K562 (cell line): ENCODE measurements around the gene ATP8B2. TPM values are rescaled to one million over a fixed set of nuclear protein-coding genes. Genes with fewer than 3 reads are reported as not detected.

Experiments used
- ARID4B ChIP-seq: sonication (generic); formaldehyde crosslinking; IDR thresholded peaks from 2 replicates; pipeline ENCODE4 v1.8.0; 2022; ENCODE audit warnings: mild to moderate bottlenecking, missing genetic modification reagents
- BMI1 ChIP-seq: fragments of 150-350 bp; IDR thresholded peaks from 2 replicates; pipeline ENCODE4 v1.6.1; 2014; ENCODE audit warnings: low read length
- CBFA2T3 ChIP-seq: fragments of 450-650 bp; IDR thresholded peaks from 2 replicates; pipeline ENCODE4 v1.6.1; 2017
- CHD2 ChIP-seq: IDR thresholded peaks from 2 replicates; pipeline ENCODE4 v1.6.1; 2011; ENCODE audit warnings: low read depth, low read length
- ETV1 ChIP-seq: fragments of 450-650 bp; conservative IDR thresholded peaks from 2 replicates; pipeline ENCODE4 v1.6.1; 2016; ENCODE audit warnings: missing genetic modification characterization, control low read depth, low read depth, missing compliant biosample characterization
- ETV5 ChIP-seq: sonication (generic); formaldehyde crosslinking; IDR thresholded peaks from 2 replicates; pipeline ENCODE4 v1.4.0; 2020; ENCODE audit warnings: low read depth, mild to moderate bottlenecking, missing genetic modification reagents
- FOXM1 ChIP-seq, 2 experiments: fragments of 450-650 bp in 1 of 2; sonication (generic) in 1 of 2; formaldehyde crosslinking in 1 of 2; IDR thresholded peaks; 2 replicates each; pipeline versions ENCODE4 v1.6.1 to v1.9.0; 2017 to 2022; ENCODE audit warnings: low read depth in 2 of 2, mild to moderate bottlenecking in 2 of 2, missing genetic modification reagents in 1 of 2, moderate library complexity in 1 of 2
- HNRNPH1 ChIP-seq: fragments of 200-400 bp; formaldehyde crosslinking; optimal IDR thresholded peaks from 2 replicates; pipeline ENCODE3; 2017; ENCODE audit warnings: low read depth, mild to moderate bottlenecking, low read length, moderate library complexity
- HNRNPL ChIP-seq: fragments of 200-400 bp; formaldehyde crosslinking; IDR thresholded peaks from 2 replicates; pipeline ENCODE4 v1.6.1; 2017; ENCODE audit warnings: low read depth, mild to moderate bottlenecking, low read length
- JUNB ChIP-seq: fragments of 450-650 bp; formaldehyde crosslinking; conservative IDR thresholded peaks from 2 replicates; pipeline ENCODE4 v1.4.0; 2020; ENCODE audit warnings: mild to moderate bottlenecking
- KLF13 ChIP-seq: fragments of 450-650 bp; IDR thresholded peaks from 2 replicates; pipeline ENCODE4 v1.6.1; 2016; ENCODE audit warnings: missing genetic modification characterization, low read depth, mild to moderate bottlenecking, missing compliant biosample characterization, moderate library complexity, borderline replicate concordance
- LEF1 ChIP-seq: fragments of 450-650 bp; IDR thresholded peaks from 2 replicates; pipeline ENCODE4 v1.6.1; 2016; ENCODE audit warnings: mild to moderate bottlenecking
- MAZ ChIP-seq, 2 experiments: fragments of 450-650 bp in 1 of 2; sonication (generic) in 1 of 2; formaldehyde crosslinking; IDR thresholded peaks in 1 of 2; conservative IDR thresholded peaks in 1 of 2; 2 replicates each; pipeline versions ENCODE4 v1.4.0 to v1.5.0; 2020; ENCODE audit warnings: mild to moderate bottlenecking in 1 of 2, missing genetic modification reagents in 1 of 2
- MCM3 ChIP-seq: fragments of 450-650 bp; IDR thresholded peaks from 2 replicates; pipeline ENCODE4 v1.6.1; 2016
- NR2C2 ChIP-seq, 2 experiments: fragments of 200-800 bp in 1 of 2; sonication (Bioruptor generic) in 1 of 2; sonication (generic) in 1 of 2; formaldehyde crosslinking in 1 of 2; IDR thresholded peaks; 2 replicates each; pipeline versions ENCODE4 v1.6.1 to v1.8.0; 2016 to 2022; ENCODE audit warnings: mild to moderate bottlenecking in 1 of 2, missing compliant biosample characterization in 1 of 2, missing genetic modification characterization in 1 of 2, missing genetic modification reagents in 1 of 2
- NR4A1 ChIP-seq, 2 experiments: fragments of 250-450 bp in 1 of 2; fragments of 450-650 bp in 1 of 2; sonication (Bioruptor Pico) in 1 of 2; IDR thresholded peaks; 2 replicates each; pipeline versions ENCODE4 v1.4.0 to v1.6.1; 2016 to 2020; ENCODE audit warnings: mild to moderate bottlenecking in 2 of 2, missing compliant biosample characterization in 1 of 2, missing genetic modification characterization in 1 of 2, moderate library complexity in 1 of 2
- NUFIP1 ChIP-seq: fragments of 450-650 bp; IDR thresholded peaks from 2 replicates; pipeline ENCODE4 v1.6.1; 2018; ENCODE audit not compliant: partially characterized antibody
- PHB2 ChIP-seq: fragments of 450-650 bp; IDR thresholded peaks from 2 replicates; pipeline ENCODE4 v1.6.1; 2017; ENCODE audit warnings: low read depth
- TCF3 ChIP-seq: sonication (generic); formaldehyde crosslinking; IDR thresholded peaks from 2 replicates; pipeline ENCODE4 v1.4.0; 2020; ENCODE audit warnings: mild to moderate bottlenecking, missing genetic modification reagents
- TSC22D4 ChIP-seq: fragments of 450-650 bp; IDR thresholded peaks from 2 replicates; pipeline ENCODE4 v1.6.1; 2016; ENCODE audit warnings: missing genetic modification characterization, missing biosample characterization, control low read depth
- XRCC4 ChIP-seq: IDR thresholded peaks from one replicate; pipeline ENCODE4 v1.6.1; 2011; ENCODE audit not compliant: insufficient read depth, insufficient read length; ENCODE audit errors: extremely low read depth
- ZBTB8A ChIP-seq: fragments of 450-650 bp; IDR thresholded peaks from 2 replicates; pipeline ENCODE4 v1.6.1; 2018; ENCODE audit warnings: mild to moderate bottlenecking, moderate library complexity; ENCODE audit not compliant: partially characterized antibody
- ZKSCAN3 ChIP-seq: fragments of 250-450 bp; sonication (Bioruptor Pico); IDR thresholded peaks from 2 replicates; pipeline ENCODE4 v1.4.0; 2020
- ZNF551 ChIP-seq: fragments of 250-450 bp; sonication (Bioruptor Pico); IDR thresholded peaks from 2 replicates; pipeline ENCODE4 v1.5.0; 2021; ENCODE audit warnings: mild to moderate bottlenecking, moderate library complexity
- ZNF778 ChIP-seq: fragments of 450-650 bp; formaldehyde crosslinking; IDR thresholded peaks from 2 replicates; pipeline ENCODE4 v1.4.0; 2020; ENCODE audit warnings: mild to moderate bottlenecking, moderate library complexity
- polyA plus RNA-seq, 8 experiments: library from polyadenylated mRNA; depleted of rRNA in 4 of 8; stranded (reverse) in 5 of 8; unstranded in 3 of 8; fragments of >200 nt; fragmentation: Nextera tagmentation in 2 of 8; fragmentation: Illumina TruSeq in 1 of 8; extraction: Ambion mirVana in 2 of 8; extraction: Trizol in 1 of 8; gene quantifications; 2 replicates each; pipeline versions ENCODE4 v1.2.1 to v1.2.3, GENCODE V29; 2011 to 2014; ENCODE audit warnings: inconsistent platforms in 1 of 8, missing spikeins in 1 of 8
- total RNA-seq, 7 experiments: library from RNA; depleted of rRNA in 6 of 7; stranded (reverse); fragments of >200 nt in 6 of 7; fragmentation: Illumina TruSeq in 2 of 7; extraction: Trizol in 2 of 7; gene quantifications; 2 replicates each; pipeline versions ENCODE4 v1.2.1 to v1.2.3, GENCODE V29; 2011 to 2021; ENCODE audit warnings: low replicate concordance in 1 of 7
- TF ChIP-seq, protein P1 (sequence below): fragments of 450-650 bp; IDR thresholded peaks from 2 replicates; pipeline ENCODE4 v1.6.1; 2014; ENCODE audit warnings: low read depth, mild to moderate bottlenecking, moderate library complexity, borderline replicate concordance

ATP8B2 gene
- total and polyA plus RNA-seq, 9 of the 15 experiments (the other 6 are each of a cell fraction or from before 2014, with no cell fraction given) = 0.27 to 33.2 (median 18.4) TPM

DNA sequence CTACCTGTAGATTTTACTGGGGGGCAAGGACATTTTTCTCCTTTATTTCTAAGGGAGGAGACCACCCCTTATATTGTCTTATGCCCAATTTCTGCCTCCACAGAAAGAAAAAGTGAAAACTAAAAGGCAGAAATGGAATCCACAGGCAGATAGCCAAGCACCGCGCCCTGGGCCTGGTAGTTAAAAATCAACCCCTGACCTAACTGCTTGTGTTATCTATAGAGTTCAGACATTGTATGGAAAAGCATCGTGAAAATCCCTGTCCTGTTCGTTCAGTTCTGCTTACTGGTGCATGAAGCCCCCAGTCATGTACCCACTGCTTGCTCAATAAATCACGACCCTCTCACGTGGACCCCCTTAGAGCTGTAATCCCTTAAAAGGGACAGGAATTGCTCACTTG, 46.1 kb downstream of the ATP8B2 start (continued):
- TF ChIP-seq CHD2 (no peak), ZKSCAN3 (no peak), FOXM1 (IDR thresholded peaks at IDR 0.05; ENCODE audit: low read depth) (no peak; the same call in 1 of the 2 replicates), FOXM1 (CRISPR knock-in tag; IDR thresholded peaks at IDR 0.05; ENCODE audit: low read depth) (no peak), ZNF778 (no peak), XRCC4 (no peak), ZBTB8A (no peak), TSC22D4 (tag) (no peak), ETV1 (tag) (no peak), ARID4B (CRISPR knock-in tag) (no peak), TCF3 (CRISPR knock-in tag) (peak; percentile 56), ZNF551 (CRISPR knock-in tag) (no peak), PHB2 (no peak), LEF1 (no peak), MAZ (CRISPR knock-in tag; conservative IDR thresholded peaks at IDR 0.05 in 1 of 2, IDR thresholded peaks at IDR 0.05 in 1 of 2) (no peak), MCM3 (no peak), HNRNPL (no peak), KLF13 (tag) (no peak), NUFIP1 (no peak), HNRNPH1 (no peak), NR2C2 (CRISPR knock-in tag; IDR thresholded peaks at IDR 0.05) (no peak), NR2C2 (tag; IDR thresholded peaks at IDR 0.05) (peak; percentile 43; the same call in 1 of the 2 replicates), CBFA2T3 (peak; percentile 64), BMI1 (no peak), ETV5 (CRISPR knock-in tag) (no peak), JUNB (CRISPR knock-in tag) (no peak), NR4A1 (CRISPR knock-in tag; IDR thresholded peaks at IDR 0.05) (no peak), NR4A1 (tag; IDR thresholded peaks at IDR 0.05) (no peak)
- TF ChIP-seq, protein P1, sequence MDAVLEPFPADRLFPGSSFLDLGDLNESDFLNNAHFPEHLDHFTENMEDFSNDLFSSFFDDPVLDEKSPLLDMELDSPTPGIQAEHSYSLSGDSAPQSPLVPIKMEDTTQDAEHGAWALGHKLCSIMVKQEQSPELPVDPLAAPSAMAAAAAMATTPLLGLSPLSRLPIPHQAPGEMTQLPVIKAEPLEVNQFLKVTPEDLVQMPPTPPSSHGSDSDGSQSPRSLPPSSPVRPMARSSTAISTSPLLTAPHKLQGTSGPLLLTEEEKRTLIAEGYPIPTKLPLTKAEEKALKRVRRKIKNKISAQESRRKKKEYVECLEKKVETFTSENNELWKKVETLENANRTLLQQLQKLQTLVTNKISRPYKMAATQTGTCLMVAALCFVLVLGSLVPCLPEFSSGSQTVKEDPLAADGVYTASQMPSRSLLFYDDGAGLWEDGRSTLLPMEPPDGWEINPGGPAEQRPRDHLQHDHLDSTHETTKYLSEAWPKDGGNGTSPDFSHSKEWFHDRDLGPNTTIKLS = no peak
